Ovary (tissue), 9 donors: ENCODE results near the gene TTC9. TPM values are rescaled to one million over a fixed set of nuclear protein-coding genes. Genes with fewer than 3 reads are reported as not detected.

Experiments
- DNase-seq, 5 donors: peaks; one replicate each; pipeline ENCODE4 v3.0.0-alpha.2; 2019 to 2020
- H3K27ac ChIP-seq, 2 donors: fragments of 200-600 bp; one replicate each; pipeline versions ENCODE4 v1.5.1 to v1.8.0; 2019 to 2022
- H3K27me3 ChIP-seq: fragments of 200-600 bp; one replicate; pipeline ENCODE4 v1.8.0; 2022
- H3K36me3 ChIP-seq: fragments of 200-600 bp; sonication (generic); one replicate; pipeline ENCODE4 v1.5.1; 2019
- H3K4me1 ChIP-seq: one replicate; pipeline ENCODE4 v1.8.1; 2013; ENCODE audit warnings: mild to moderate bottlenecking, moderate library complexity; ENCODE audit not compliant: insufficient read depth
- H3K4me3 ChIP-seq: fragments of 200-600 bp; sonication (generic); one replicate; pipeline ENCODE4 v1.5.1; 2017
- H3K9me3 ChIP-seq, 2 donors: fragments of 200-600 bp in 1 of 2; sonication (generic) in 1 of 2; one replicate each; pipeline versions ENCODE4 v1.5.1 to v1.8.1; 2013 to 2019; ENCODE audit warnings: mild to moderate bottlenecking in 1 of 2, moderate library complexity in 1 of 2
- CTCF ChIP-seq, 3 donors: fragments of 450-650 bp in 2 of 3; fragments of 200-600 bp in 1 of 3; IDR thresholded peaks; one replicate each; pipeline versions ENCODE4 v1.5.1 to v1.8.0; 2016 to 2022; ENCODE audit warnings: antibody characterized with exemption in 3 of 3, mild to moderate bottlenecking in 1 of 3
- EP300 ChIP-seq: sonication (generic); formaldehyde crosslinking; IDR thresholded peaks from one replicate; pipeline ENCODE4 v1.6.1; 2017; ENCODE audit warnings: antibody characterized with exemption
- POLR2A ChIP-seq: fragments of 450-650 bp; IDR thresholded peaks from one replicate; pipeline ENCODE4 v1.6.1; 2017; ENCODE audit warnings: antibody characterized with exemption, mild to moderate bottlenecking, moderate library complexity
- WGBS, 3 donors: extraction: QIAGEN DNeasy Blood & Tissue Kit in 1 of 3; methylation state at CpG; one replicate each; pipeline versions ENCODE4 v1.1.5 to v1.1.7; 2013 to 2017; 5-methylcytosine and 5-hydroxymethylcytosine counted together
- intact Hi-C, 4 donors: fragments of 100-400 bp; cut with DNase I; formaldehyde crosslinking; loops; one replicate each; pipeline versions ENCODE4 v1.11.0 to v1.15.1; 2022 to 2023
- polyA plus RNA-seq, 2 donors: library from polyadenylated mRNA; stranded (reverse); fragments of 200-250 nt in 1 of 2; fragments of 350-450 nt in 1 of 2; fragmentation: Illumina TruSeq in 1 of 2; extraction: RNeasy Lipid Tissue Mini Kit (QIAGEN cat#74804) in 1 of 2; gene quantifications; one replicate each; pipeline ENCODE4 v1.2.3, GENCODE V29; 2013 to 2014
- total RNA-seq, 7 donors: library from RNA; depleted of rRNA in 2 of 7; stranded (reverse); fragments of >200 nt in 2 of 7; fragmentation: NEBNext Ultra II Directional in 3 of 7; extraction: Animal tissue kit (Norgen Biotek cat#: 25700) in 3 of 7; gene quantifications; one replicate each; pipeline versions ENCODE4 v1.1.0 to v1.2.4, GENCODE V29; 2016 to 2023
- donor health status: DM: no; HTN: no; CAD: no; lungs with moderate emphysema.
- donor health status: DM: no; HTN: no; CAD: no.
- donor health status: Bipolar disorder and iron deficiency.
- donor health status: DM: yes; HTN: yes; CAD: no.
- donor health status: DM: no; HTN: no; CAD: no.
- donor health status: DM: yes; HTN: yes; CAD: no.

The TTC9 gene
- total and polyA plus RNA-seq, 9 donors = 0.05 to 7.1 (median 0.64) TPM

- Histone ChIP-seq H3K9me3 (no peaks in the 10 kb centered on the region), H3K4me3 (no peak overlapping the region), H3K27ac (no peak overlapping the region), H3K4me1 (no peaks in the 10 kb centered on the region), H3K27me3 (no peaks in the 10 kb centered on the region), H3K36me3 (no peaks in the 10 kb centered on the region)
- 61 to 74% (median 64%) methylated on average over 7 of the region's 7 CpGs for WGBS, 3 donors
- no peak for TF ChIP-seq EP300
- no peak for TF ChIP-seq CTCF (IDR thresholded peaks at IDR 0.05)
- TF ChIP-seq POLR2A = no peak
- intact Hi-C loops = no loop called here
- DNase-seq = no peak
These were observed 43.9 kb downstream of the TTC9 start for GRCh38 chr14:70685474-70686197.

- no peak for DNase-seq
- intact Hi-C loops = no loop called here
- TF ChIP-seq POLR2A (no peak), EP300 (no peak), CTCF (IDR thresholded peaks at IDR 0.05) (no peak)
- Histone ChIP-seq H3K27ac (no peak overlapping the region), H3K36me3 (no peaks in the 10 kb centered on the region), H3K4me1 (no peaks in the 10 kb centered on the region), H3K4me3 (no peak overlapping the region), H3K9me3 (no peaks in the 10 kb centered on the region), H3K27me3 (no peaks in the 10 kb centered on the region)
- WGBS, 3 donors = 89 to 93% (median 91%) methylated on average over 10 of the region's 10 CpGs
These were observed 50.5 kb downstream of the TTC9 start for GRCh38 chr14:70692210-70692609.

- no peak for DNase-seq
- intact Hi-C loops = no loop called here
- WGBS, 3 donors = 51 to 56% (median 56%) methylated on average over 2 of the region's 2 CpGs
These were observed 54.3 kb downstream of the TTC9 start for GRCh38 chr14:70696026-70696425.

GRCh38 chr14:70697701-70698100, 56.0 kb downstream of the TTC9 start:
- no peaks in the 10 kb centered on the region for H3K27me3 ChIP-seq
- no peak overlapping the region for H3K4me3 ChIP-seq
- TF ChIP-seq EP300 (no peak), CTCF (IDR thresholded peaks at IDR 0.05) (no peak), POLR2A (no peak)
- no peak overlapping the region for H3K27ac ChIP-seq
- H3K9me3 ChIP-seq = no peaks in the 10 kb centered on the region
- no peaks in the 10 kb centered on the region for H3K4me1 ChIP-seq
- no peak for DNase-seq
- intact Hi-C loops = no loop called here
- 74 to 82% (median 77%) methylated on average over 2 of the region's 2 CpGs for WGBS, 3 donors
- no peaks in the 10 kb centered on the region for H3K36me3 ChIP-seq

More at GRCh38 chr14:70696026-70696425, 54.3 kb downstream of the TTC9 start:
- TF ChIP-seq POLR2A = no peak
- no peak for TF ChIP-seq CTCF (IDR thresholded peaks at IDR 0.05)
- TF ChIP-seq EP300 = no peak
- H3K4me1 ChIP-seq = no peaks in the 10 kb centered on the region
- H3K4me3 ChIP-seq = no peak overlapping the region
- no peaks in the 10 kb centered on the region for H3K9me3 ChIP-seq
- H3K27ac ChIP-seq = no peak overlapping the region
- no peaks in the 10 kb centered on the region for H3K27me3 ChIP-seq
- H3K36me3 ChIP-seq = no peaks in the 10 kb centered on the region
